ENCODE results near the gene KRTAP9-7.

KRTAP9-7 gene

GRCh38 chr17:41278176-41278955 lies 2.9 kb downstream of the KRTAP9-7 start:
- no peak overlapping the region for H3K4me3 ChIP-seq (replicated peaks; ENCODE audit: insufficient read depth, low read length)
- no peak for DNase-seq (ENCODE audit: low read depth in 1 of 2, low spot score in 1 of 2)

GRCh38 chr17:41284043-41284442 lies 8.5 kb downstream of the KRTAP9-7 start:
- no peak overlapping the region for H3K4me3 ChIP-seq (replicated peaks; ENCODE audit: insufficient read depth, low read length)
- H3K27ac ChIP-seq (replicated peaks), result no peak overlapping the region
- TF ChIP-seq POLR2AphosphoS5 (IDR thresholded peaks at IDR 0.05; ENCODE audit: low read depth) (no peak), REST (IDR thresholded peaks at IDR 0.05; ENCODE audit: insufficient replicate concordance, low read depth) (no peak), CTCF (IDR thresholded peaks at IDR 0.05; ENCODE audit: insufficient read depth, low read length) (no peak), GABPA (IDR thresholded peaks at IDR 0.05; ENCODE audit: low read depth) (no peak), SPI1 (IDR thresholded peaks at IDR 0.05; ENCODE audit: borderline replicate concordance, low read depth) (no peak)
- H3K27me3 ChIP-seq (ENCODE audit: insufficient read depth, poor library complexity, severe bottlenecking), result peaks cover 2% of the 10 kb centered on the region
- no peak for DNase-seq (ENCODE audit: low read depth in 1 of 2, low spot score in 1 of 2)

More at GRCh38 chr17:41278176-41278955, 2.9 kb downstream of the KRTAP9-7 start:
- Histone ChIP-seq H3K27ac (replicated peaks) (no peak overlapping the region), H3K27me3 (ENCODE audit: insufficient read depth, poor library complexity, severe bottlenecking) (peaks cover 3% of the 10 kb centered on the region)
- TF ChIP-seq SPI1 (IDR thresholded peaks at IDR 0.05; ENCODE audit: borderline replicate concordance, low read depth), result no peak
- TF ChIP-seq REST (IDR thresholded peaks at IDR 0.05; ENCODE audit: insufficient replicate concordance, low read depth), result no peak
- no peak for TF ChIP-seq CTCF (IDR thresholded peaks at IDR 0.05; ENCODE audit: insufficient read depth, low read length)
- TF ChIP-seq GABPA (IDR thresholded peaks at IDR 0.05; ENCODE audit: low read depth), result no peak
- TF ChIP-seq POLR2AphosphoS5 (IDR thresholded peaks at IDR 0.05; ENCODE audit: low read depth), result no peak

GRCh38 chr17:41284546-41284945 lies 9.0 kb downstream of the KRTAP9-7 start:
- DNase-seq (ENCODE audit: low read depth in 1 of 2, low spot score in 1 of 2), result no peak
- peaks cover 2% of the 10 kb centered on the region for H3K27me3 ChIP-seq (ENCODE audit: insufficient read depth, poor library complexity, severe bottlenecking)
- TF ChIP-seq SPI1 (IDR thresholded peaks at IDR 0.05; ENCODE audit: borderline replicate concordance, low read depth), result no peak
- TF ChIP-seq POLR2AphosphoS5 (IDR thresholded peaks at IDR 0.05; ENCODE audit: low read depth), result no peak
- no peak for TF ChIP-seq CTCF (IDR thresholded peaks at IDR 0.05; ENCODE audit: insufficient read depth, low read length)
- no peak for TF ChIP-seq REST (IDR thresholded peaks at IDR 0.05; ENCODE audit: insufficient replicate concordance, low read depth)
- no peak for TF ChIP-seq GABPA (IDR thresholded peaks at IDR 0.05; ENCODE audit: low read depth)
- no peak overlapping the region for H3K27ac ChIP-seq (replicated peaks)
- H3K4me3 ChIP-seq (replicated peaks; ENCODE audit: insufficient read depth, low read length), result no peak overlapping the region
